HG02870 (cell line): ENCODE measurements around the gene MYOZ1.
"Not testable (repeated sequence)": the region's sequence is repeated elsewhere in the genome, so short reads cannot be mapped to it uniquely, and the experiment has no call there.

Experiments
- ATAC-seq: cut with Tn5 transposase; IDR thresholded peaks from one replicate; pipeline ENCODE4 v1.9.1; 2021; ENCODE audit warnings: mild to moderate bottlenecking, moderate library complexity; ENCODE audit not compliant: unreplicated experiment

Gene MYOZ1

GRCh38 chr10:73641328-73642060, at the start of gene MYOZ1:
Gene MYOZ1 (minus strand): TSS chr10:73641474. CDS start chr10:73640017, 1,457 bp downstream.
- no peak for ATAC-seq

- not testable (repeated sequence) for ATAC-seq
Measured at GRCh38 chr10:73690755-73691154, 49.5 kb upstream of the MYOZ1 start.

- ATAC-seq = not testable (repeated sequence)
Measured at GRCh38 chr10:73689596-73689995, 48.3 kb upstream of the MYOZ1 start.

- not testable (repeated sequence) for ATAC-seq
Measured at GRCh38 chr10:73687641-73688040, 46.4 kb upstream of the MYOZ1 start.

- ATAC-seq = not testable (repeated sequence)
Measured at GRCh38 chr10:73674546-73674945, 33.3 kb upstream of the MYOZ1 start.

GRCh38 chr10:73668378-73668777, 27.1 kb upstream of the MYOZ1 start:
- ATAC-seq = not testable (repeated sequence)

- ATAC-seq = not testable (repeated sequence)
Measured at GRCh38 chr10:73666153-73666809, 25.0 kb upstream of the MYOZ1 start.

- not testable (repeated sequence) for ATAC-seq
Measured at GRCh38 chr10:73665581-73665980, 24.3 kb upstream of the MYOZ1 start.

- ATAC-seq = not testable (repeated sequence)
Measured at GRCh38 chr10:73664156-73665040, 23.1 kb upstream of the MYOZ1 start.

GRCh38 chr10:73663621-73664020, 22.3 kb upstream of the MYOZ1 start:
- ATAC-seq = not testable (repeated sequence)

- ATAC-seq = not testable (repeated sequence)
Measured at GRCh38 chr10:73662705-73663104, 21.4 kb upstream of the MYOZ1 start.

GRCh38 chr10:73655990-73656298, 14.7 kb upstream of the MYOZ1 start, which contains the start of gene SYNPO2L:
Gene SYNPO2L (minus strand): TSS chr10:73656029. CDS start chr10:73655922, 107 bp downstream.
- no peak for ATAC-seq

GRCh38 chr10:73655257-73655989, 14.1 kb upstream of the MYOZ1 start:
- no peak for ATAC-seq

GRCh38 chr10:73653701-73654100, 12.4 kb upstream of the MYOZ1 start:
- ATAC-seq = no peak

GRCh38 chr10:73653195-73653594, 11.9 kb upstream of the MYOZ1 start:
- no peak for ATAC-seq

- no peak for ATAC-seq
Measured at GRCh38 chr10:73650537-73651331, 9.5 kb upstream of the MYOZ1 start.

- no peak for ATAC-seq
Measured at GRCh38 chr10:73649876-73650536, 8.7 kb upstream of the MYOZ1 start.

GRCh38 chr10:73648975-73649829, 7.9 kb upstream of the MYOZ1 start:
- ATAC-seq = no peak
